H7 (cell line): ENCODE measurements around the gene SUN1. TPM values are rescaled to one million over a fixed set of nuclear protein-coding genes. Genes with fewer than 3 reads are reported as not detected.
"Not testable (repeated sequence)": the region's sequence is repeated elsewhere in the genome, so short reads cannot be mapped to it uniquely, and the experiment has no call there.

Experiments
- DNase-seq: peaks from one replicate; pipeline ENCODE4 v3.0.0; 2012
- H3K27me3 ChIP-seq: 2 replicates; pipeline ENCODE4 v1.6.0; 2011; ENCODE audit warnings: mild to moderate bottlenecking, low read length; ENCODE audit not compliant: control insufficient read depth, insufficient read depth
- H3K36me3 ChIP-seq: replicated peaks from 2 replicates; pipeline ENCODE4 v1.5.1; 2011; ENCODE audit warnings: low read length; ENCODE audit not compliant: control insufficient read depth, insufficient read depth
- H3K4me3 ChIP-seq: 2 replicates; pipeline ENCODE4 v1.5.1; 2011; ENCODE audit warnings: low read depth, mild to moderate bottlenecking, control low read depth, low read length, moderate library complexity; ENCODE audit not compliant: insufficient read depth
- total RNA-seq: library from RNA; depleted of rRNA; stranded (reverse); fragments of >200 nt; shearing (Covaris generic); gene quantifications from 2 replicates; pipeline ENCODE4 v1.2.3, GENCODE V29; 2014

SUN1 gene
- total RNA-seq, 1 experiment from 2014 or later = 60.5 TPM

DNA sequence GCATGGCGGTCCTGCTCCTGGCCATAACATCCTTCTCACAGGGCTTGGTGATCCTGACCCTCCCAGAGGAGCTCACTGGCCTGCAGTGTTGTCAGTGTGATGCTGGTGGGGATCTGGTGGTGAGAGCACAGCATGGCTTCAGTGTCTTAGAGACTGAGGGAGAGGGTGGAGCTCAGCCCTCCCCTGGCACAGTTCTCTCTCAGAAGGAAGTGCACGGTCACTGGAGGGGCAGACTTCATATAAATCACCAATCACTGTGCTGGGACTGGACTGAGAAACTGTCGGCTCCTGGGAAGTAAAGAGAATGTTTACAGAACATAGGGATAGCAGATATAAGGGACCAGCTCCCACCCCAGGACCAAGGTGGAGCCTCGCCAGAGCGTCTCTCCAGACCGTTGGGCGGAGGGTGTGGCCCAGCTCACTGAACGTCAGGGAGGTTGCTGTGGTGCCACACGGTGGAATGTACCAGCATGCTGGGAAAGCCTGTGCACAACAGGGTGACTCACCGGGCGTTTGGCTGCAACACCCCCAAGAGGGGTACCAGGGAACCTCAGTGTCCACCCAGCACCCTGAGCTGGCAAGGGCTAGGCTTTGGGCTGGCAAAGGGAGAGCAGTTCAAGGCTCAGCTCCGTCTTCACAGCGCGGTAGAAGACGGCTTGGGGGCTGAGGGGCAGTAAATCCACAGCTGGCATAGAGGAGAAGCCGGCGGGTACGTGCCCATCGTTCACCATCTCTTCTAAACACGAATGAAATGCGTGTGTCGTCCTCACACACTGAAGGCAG, 35.3 kb downstream of the SUN1 start:
- Histone ChIP-seq H3K36me3 (peaks cover 30% of the 10 kb centered on the region), H3K27me3 (no peaks in the 10 kb centered on the region), H3K4me3 (no peak overlapping the region)
- no peak for DNase-seq

DNA sequence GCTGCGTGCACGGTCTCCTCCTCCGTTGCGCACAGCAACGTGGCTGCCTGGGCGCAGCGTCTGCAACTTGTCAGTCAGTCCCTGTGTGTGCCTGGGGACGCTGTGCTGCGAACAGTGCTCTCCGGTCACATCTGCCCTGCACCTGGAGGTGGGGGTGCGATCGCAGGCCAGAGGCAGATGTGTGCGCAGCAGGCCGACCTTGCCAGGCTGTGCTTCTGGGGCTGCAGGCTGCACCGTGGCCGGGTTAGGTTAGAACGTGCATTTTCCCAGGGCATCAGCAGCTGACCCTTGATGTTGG, 35.9 kb downstream of the SUN1 start:
- Histone ChIP-seq H3K4me3 (no peak overlapping the region), H3K27me3 (no peaks in the 10 kb centered on the region), H3K36me3 (peaks cover 31% of the 10 kb centered on the region)
- no peak for DNase-seq

DNA sequence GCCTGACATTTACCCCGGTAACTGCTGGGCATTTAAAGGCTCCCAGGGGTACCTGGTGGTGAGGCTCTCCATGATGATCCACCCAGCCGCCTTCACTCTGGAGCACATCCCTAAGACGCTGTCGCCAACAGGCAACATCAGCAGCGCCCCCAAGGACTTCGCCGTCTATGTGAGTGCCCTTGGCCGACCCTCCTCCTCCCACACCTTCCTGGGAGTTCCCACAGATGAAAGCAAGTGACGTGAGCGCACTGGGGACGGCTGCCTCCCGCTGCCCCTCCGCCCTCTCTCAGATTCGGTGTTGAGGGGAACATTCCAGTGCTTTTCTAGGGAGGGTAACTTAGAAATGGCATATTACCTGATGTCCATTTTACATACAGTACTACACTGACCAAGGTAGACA, 37.1 kb downstream of the SUN1 start:
- Histone ChIP-seq H3K36me3 (peaks cover 34% of the 10 kb centered on the region), H3K4me3 (no peak overlapping the region)
- DNase-seq = no peak

DNA sequence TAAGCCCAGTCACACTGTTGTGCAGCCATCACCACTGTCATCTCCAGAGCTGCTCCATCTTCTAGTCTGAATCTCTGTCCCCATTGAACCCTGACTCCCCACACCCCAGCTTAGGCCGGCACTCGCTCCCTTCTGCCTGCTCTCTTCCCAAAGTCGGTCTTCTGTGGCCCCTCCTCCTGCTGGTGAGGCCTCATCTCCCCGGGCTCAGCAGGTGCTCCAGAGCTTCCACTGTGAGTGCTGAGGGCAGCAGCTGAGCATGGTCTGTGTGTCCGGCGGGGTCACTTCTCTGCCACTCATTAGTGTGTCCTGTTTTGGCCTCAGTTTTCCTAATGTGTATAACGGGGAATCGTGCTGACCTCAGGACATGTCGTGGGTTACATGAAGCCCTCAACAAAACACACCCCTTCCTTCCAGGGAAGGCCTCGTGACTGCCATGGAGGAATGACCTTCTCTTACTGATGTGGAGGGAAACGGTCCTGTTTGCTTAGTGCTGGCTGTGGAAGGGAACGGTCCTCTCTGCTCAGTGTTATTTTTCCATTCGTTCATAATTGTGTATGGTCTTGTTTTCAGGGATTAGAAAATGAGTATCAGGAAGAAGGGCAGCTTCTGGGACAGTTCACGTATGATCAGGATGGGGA, 39.7 kb downstream of the SUN1 start:
- Histone ChIP-seq H3K27me3 (no peaks in the 10 kb centered on the region), H3K4me3 (no peak overlapping the region), H3K36me3 (peaks cover 25% of the 10 kb centered on the region)
- peak; percentile 43 for DNase-seq

More for the DNA sequence above, 37.1 kb downstream of the SUN1 start:
- no peaks in the 10 kb centered on the region for H3K27me3 ChIP-seq

DNA sequence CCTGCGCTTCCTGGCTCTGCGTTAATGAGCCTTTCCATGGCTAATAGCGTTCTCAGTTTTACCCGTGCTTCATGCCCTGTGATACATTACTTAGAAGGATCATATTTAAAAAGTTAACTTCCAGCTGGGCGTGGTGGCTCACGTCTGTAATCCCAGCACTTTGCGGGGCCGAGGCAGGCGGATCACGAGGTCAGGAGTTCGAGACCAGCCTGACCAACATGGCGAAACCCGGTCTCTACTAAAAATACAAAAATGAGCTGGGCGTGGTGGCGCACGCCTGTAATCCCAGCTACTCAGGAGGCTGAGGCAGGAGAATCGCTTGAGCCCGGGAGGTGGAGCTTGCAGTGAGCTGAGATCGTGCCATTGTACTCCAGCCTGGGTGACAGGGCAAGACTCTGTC, 40.4 kb downstream of the SUN1 start:
- not testable (repeated sequence) for H3K27me3 ChIP-seq, H3K4me3 ChIP-seq, DNase-seq
- H3K36me3 ChIP-seq = peaks cover 19% of the 10 kb centered on the region

DNA sequence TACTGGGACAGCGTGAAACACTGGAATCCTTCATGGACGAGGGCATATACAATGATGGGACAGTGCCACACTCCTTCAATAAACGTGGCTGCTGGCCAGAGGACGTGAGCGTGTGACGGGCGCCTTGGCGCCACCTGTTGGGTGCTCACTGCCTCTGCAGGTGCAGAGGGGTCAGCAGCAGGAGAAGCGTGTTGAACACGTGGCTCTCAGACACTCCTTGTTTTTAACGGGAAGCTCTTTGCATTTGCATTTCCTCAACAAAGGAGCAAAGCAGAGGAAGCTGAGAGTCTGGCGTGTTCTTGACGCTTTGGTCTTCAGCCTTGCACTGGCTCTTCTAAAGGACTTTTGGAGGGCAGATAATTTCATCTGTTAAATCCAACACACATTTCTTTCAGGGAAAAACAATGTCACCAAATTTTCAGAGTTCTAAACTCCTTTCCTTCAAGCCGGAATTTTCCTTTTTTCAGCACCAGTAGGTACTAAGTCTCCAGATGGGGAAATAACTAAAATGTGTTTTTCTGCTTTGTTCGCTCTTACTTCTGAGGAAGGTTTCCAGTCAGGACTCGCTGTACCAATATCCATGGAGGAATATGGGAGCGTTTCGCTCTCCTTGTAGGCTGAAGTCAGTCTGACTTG, 41.2 kb downstream of the SUN1 start:
- Histone ChIP-seq H3K36me3 (peaks cover 17% of the 10 kb centered on the region), H3K27me3 (no peaks in the 10 kb centered on the region), H3K4me3 (no peak overlapping the region)
- DNase-seq = peak; percentile 93

DNA sequence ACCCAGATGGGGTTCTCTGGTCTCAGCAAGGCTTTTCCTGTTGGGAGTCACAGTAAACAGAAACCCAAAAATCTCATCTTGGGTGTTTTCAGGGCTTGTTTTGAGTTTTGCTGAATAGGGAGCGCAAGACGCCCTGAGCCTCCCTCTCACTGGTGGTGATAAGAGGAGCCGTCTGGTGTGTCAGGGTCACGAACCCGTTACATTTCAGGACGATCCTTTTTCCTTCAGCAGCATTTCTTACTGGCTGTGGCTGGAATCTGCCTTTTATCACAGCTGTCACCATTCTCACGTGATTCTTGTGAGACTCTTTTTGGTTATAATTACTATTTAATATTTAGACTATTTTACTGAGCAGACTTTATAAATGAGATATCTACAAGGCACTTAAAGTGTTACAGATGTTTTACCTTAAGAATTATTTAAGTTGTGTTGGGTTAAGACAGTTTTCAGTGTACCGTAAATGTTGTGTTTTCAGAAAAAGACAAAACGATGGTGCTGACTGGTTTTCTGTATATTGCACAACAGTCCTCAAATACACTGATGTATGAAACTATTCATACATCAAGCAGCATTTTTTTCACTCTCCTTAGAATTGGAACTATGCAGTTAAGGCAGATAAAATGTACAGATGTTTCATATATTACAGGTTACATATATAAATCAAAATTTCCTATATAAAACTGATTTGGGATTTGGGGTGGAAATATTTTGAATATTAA, 41.9 kb downstream of the SUN1 start:
- DNase-seq = no peak
- H3K36me3 ChIP-seq = peaks cover 14% of the 10 kb centered on the region
- H3K27me3 ChIP-seq = no peaks in the 10 kb centered on the region
- no peak overlapping the region for H3K4me3 ChIP-seq

DNA sequence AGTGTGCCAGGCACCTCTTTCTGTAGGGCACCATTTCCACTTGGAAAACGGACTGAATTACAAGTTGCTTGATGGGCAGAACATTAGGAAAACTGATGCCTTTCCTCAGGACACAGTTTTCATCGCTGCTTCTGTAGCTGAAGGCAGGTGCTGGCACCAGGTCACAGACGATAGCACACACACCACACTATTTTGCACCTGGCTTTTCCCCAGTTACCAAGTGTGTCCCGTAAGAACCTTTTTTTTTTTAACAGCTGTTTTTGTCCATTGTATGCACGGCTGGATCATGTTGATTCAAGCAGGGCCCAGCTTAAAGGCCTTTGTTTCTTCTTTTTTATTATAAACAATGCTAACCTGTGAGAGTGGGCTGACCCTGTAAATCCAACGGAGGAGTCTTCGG, 42.8 kb downstream of the SUN1 start:
- Histone ChIP-seq H3K4me3 (no peak overlapping the region), H3K27me3 (no peaks in the 10 kb centered on the region), H3K36me3 (peaks cover 10% of the 10 kb centered on the region)
- DNase-seq = no peak

DNA sequence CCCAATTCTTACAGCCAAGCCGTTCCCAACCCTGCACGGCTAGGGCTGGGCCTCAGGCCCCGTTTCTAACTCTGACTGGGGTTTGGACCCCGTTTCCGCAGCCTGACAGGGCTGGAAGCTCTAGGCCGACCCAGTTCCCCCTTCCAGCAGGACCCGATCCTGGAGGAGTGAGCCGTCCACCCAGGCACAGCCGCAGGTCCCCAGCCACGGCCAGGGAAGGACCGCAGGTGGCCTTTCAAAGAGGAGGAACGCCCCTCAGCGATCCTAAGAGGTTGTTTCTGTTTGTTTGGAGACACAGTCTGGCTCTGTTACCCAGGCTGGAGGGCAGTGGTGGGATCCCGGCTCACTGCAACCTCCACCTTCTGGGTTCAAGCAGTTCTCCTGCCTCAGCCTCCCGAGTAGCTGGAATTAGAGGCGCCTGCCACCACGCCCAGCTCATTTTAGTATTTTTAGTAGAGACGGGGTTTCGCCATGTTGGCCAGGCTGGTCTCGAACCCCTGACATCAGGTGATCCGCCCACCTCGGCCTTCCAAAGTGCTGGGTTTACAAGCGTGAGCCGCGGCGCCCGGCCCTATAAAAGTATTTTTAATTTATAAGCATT, 43.3 kb downstream of the SUN1 start:
- H3K27me3 ChIP-seq = no peaks in the 10 kb centered on the region
- H3K36me3 ChIP-seq = peaks cover 9% of the 10 kb centered on the region
- peak; percentile 56 for DNase-seq
- no peak overlapping the region for H3K4me3 ChIP-seq

DNA sequence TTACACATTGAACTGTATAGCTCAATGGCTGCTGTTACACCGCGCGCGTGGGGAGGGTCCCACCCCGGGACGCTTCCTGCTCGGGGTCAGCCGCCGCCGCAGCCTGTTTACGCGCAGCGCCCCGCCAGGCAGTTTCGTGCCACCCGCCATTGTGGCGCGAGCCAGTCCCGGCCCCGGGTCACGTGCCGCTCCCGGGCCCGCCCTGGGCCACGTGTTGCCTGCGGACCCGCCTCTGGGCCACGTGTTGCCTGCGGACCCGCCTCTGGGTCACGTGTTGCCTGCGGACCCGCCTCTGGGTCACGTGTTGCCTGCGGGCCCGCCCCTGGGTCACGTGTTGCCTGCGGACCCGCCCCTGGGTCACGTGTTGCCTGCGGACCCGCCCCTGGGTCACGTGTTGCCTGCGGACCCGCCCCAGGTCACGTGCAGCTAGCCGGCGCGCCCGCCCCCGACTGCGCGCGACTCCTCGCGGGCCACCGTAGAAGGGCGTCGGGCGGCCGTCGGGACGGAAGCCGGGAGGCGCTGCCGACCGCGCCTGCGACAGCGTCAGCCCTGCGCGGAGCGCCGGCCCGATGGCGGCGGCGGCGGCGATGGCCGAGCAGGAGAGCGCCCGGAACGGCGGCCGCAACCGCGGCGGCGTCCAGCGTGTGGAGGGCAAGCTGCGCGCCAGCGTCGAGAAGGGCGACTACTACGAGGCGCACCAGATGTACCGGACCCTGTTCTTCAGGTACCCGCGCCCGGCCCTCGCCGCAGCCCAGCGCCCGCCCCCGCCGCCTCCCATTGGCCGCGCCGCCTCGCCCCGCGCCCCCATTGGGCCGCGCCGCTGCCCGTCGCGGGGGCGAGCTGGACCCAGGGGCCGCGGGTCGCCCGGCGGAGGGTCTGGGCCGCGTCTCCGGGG, 44.0 kb downstream of the SUN1 start, which contains the start of gene GET4:
Gene GET4 (plus strand): TSS at position 478 of the 895 bp plus-strand sequence. CDS start 92 bp downstream, at position 570.
- peak; percentile 100 for DNase-seq
- peak within 1 kb of the TSS; percentile 86 for H3K4me3 ChIP-seq
- no peaks in the 10 kb centered on the region for H3K27me3 ChIP-seq
- H3K36me3 ChIP-seq = peaks cover 9% of the 10 kb centered on the region

DNA sequence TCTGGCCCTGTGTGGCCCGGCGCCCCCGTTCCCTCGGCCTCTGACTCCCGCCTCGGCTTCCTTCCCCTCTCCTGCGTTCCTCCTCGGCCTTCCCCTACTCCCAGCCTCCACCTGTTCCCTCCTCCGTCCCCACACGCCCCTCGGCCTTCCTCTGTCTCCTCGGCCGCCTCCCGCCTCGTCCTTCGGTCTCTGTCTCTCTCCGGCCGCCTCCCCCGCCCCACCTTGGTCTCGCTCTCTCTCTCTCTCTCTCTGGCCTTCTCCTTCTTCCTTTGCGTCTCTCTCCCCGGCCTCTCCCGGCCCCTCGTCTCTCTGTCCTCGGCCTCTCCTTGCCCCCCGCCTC, 44.7 kb downstream of the SUN1 start:
- Histone ChIP-seq H3K36me3 (peaks cover 6% of the 10 kb centered on the region), H3K27me3 (no peaks in the 10 kb centered on the region), H3K4me3 (peak overlapping the region; percentile 86)
- DNase-seq = no peak

DNA sequence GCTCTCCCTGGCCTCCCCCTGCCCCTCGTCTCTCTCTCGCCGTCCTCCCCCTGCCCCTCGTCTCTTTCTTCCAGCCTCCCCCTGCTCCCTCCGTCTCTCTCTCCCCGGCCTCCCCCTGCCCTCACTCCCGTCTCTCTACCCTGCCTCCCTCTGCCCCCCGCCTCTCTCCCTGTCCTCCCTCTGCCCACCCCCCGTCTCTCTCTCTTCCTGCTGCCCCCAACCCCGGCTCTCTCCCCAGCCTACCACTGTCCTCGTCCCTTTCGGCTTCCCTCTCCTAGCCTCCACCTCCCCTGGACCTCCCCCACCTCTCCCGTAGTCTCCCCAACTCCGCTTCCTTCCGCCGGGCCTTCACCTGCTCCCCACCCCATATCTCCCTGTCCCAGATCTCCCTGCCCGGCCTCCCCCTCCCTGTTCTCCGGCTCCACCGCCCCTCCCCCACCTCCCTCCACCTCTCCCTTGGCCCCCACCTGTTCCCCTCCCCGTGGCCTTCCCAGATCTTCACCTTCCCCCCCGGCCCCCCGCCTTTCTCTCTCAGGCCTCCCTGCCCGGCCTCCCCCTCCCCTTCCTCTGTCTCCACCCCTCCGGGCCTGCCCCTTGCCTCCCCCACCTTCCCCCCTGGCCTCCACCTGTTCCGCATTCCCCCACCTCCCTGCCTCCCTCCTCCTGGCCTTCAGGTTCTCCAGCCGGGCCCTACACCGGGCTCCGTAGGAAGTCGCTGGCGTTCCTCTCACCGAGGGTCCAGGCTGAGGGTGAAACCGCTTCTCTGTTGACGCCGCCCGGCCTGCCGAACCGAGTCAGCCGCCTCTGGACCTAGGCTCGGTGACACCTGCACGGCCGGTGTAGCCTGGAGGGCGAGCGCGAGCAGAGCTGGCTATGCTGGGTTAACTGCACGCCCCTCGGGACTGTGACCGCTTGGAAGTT, 45.3 kb downstream of the SUN1 start:
- H3K4me3 ChIP-seq = peak overlapping the region; percentile 86
- DNase-seq = peak; percentile 81
- H3K27me3 ChIP-seq = no peaks in the 10 kb centered on the region
- peaks cover 6% of the 10 kb centered on the region for H3K36me3 ChIP-seq

DNA sequence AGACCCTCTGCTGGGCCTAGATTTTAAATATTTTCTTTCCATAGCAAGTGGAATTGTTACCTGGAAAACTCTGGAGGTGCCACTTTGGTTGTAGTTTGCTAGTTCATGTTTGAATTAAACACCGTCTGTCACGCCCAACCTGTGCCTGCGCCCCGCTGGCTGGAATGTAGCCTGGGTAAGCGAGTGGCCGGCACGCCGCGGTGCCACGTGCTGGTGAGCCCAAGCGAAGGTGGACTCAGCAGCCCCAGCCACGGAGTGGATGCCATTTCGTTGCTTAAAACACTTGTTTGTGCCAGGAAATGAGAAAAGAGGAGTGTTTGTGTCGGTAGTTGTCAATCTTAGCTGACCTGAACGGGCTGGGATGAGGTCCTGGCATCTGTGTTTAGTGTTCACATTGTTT, 46.8 kb downstream of the SUN1 start:
- no peak for DNase-seq
- no peak overlapping the region for H3K4me3 ChIP-seq
- H3K27me3 ChIP-seq = no peaks in the 10 kb centered on the region
- no peaks in the 10 kb centered on the region; the same call in 1 of the 2 replicates for H3K36me3 ChIP-seq
